AML-193 (cell line): Measurements from ENCODE around the gene ZBTB26.
"Not testable (repeated sequence)": the region's sequence is repeated elsewhere in the genome, so short reads cannot be mapped to it uniquely, and the experiment has no call there.

Source experiments
- DNase-seq, 2 experiments: peaks; one replicate each; lab custom pipeline; 2025; lab: John Stamatoyannopoulos, UW

The ZBTB26 gene

GRCh38 chr9:122929796-122930354 lies 1.4 kb downstream of the ZBTB26 start:
- peak in 1 of 2 experiments; percentile 7 for DNase-seq

- DNase-seq = no peak
Measured at GRCh38 chr9:122923947-122924346, 7.4 kb downstream of the ZBTB26 start.

GRCh38 chr9:122922713-122923112 lies 8.6 kb downstream of the ZBTB26 start:
- DNase-seq = no peak

GRCh38 chr9:122918310-122918709 lies 13.0 kb downstream of the ZBTB26 start:
- DNase-seq = no peak

GRCh38 chr9:122912964-122913673 lies 18.2 kb downstream of the ZBTB26 start, which contains the start of gene ZBTB6:
TSS of gene ZBTB6 (minus strand) at chr9:122913323. CDS start at chr9:122912072, 1,251 bp downstream.
- peak; percentile 69 to 72 for DNase-seq

GRCh38 chr9:122912671-122912963 lies 18.7 kb downstream of the ZBTB26 start:
- DNase-seq = no peak

- DNase-seq = not testable (repeated sequence)
Measured at GRCh38 chr9:122906122-122906521, 25.2 kb downstream of the ZBTB26 start.

GRCh38 chr9:122904823-122905710 lies 26.2 kb downstream of the ZBTB26 start, which contains the start of gene RC3H2:
TSS of gene RC3H2 (minus strand) at chr9:122905359. CDS start at chr9:122897509, 7,850 bp downstream.
- peak; percentile 95 to 98 for DNase-seq

GRCh38 chr9:122904466-122904822 lies 26.9 kb downstream of the ZBTB26 start:
- DNase-seq = no peak

- DNase-seq = peak; percentile 44 to 48
Measured at GRCh38 chr9:122900791-122901190, 30.5 kb downstream of the ZBTB26 start.

GRCh38 chr9:122897969-122898368 lies 33.3 kb downstream of the ZBTB26 start:
- no peak for DNase-seq

DNA sequence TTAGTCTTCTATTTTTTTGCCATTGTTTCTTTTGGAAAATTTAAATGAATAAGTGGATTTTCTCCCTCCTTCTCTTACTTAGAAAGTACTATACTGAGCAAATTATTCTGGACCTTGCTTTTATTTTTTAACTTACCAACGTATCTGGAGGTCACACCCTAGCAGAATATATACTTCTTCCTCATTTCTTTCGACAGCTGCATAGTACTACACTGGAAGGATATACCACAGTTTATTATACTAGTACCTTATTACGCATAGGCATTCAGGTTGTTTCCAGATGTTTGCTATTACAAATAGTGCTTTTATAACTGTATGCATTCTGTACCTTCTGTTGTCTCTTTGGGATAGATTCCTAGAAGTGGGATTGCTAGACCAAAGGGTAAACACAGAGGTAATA lies 42.8 kb downstream of the ZBTB26 start:
- DNase-seq = no peak

- no peak for DNase-seq
Measured at GRCh38 chr9:122883125-122883524, 48.2 kb downstream of the ZBTB26 start.

- DNase-seq = no peak
Measured at GRCh38 chr9:122879443-122879842, 51.9 kb downstream of the ZBTB26 start.

GRCh38 chr9:122875523-122875922 lies 55.8 kb downstream of the ZBTB26 start:
- DNase-seq = no peak

DNA sequence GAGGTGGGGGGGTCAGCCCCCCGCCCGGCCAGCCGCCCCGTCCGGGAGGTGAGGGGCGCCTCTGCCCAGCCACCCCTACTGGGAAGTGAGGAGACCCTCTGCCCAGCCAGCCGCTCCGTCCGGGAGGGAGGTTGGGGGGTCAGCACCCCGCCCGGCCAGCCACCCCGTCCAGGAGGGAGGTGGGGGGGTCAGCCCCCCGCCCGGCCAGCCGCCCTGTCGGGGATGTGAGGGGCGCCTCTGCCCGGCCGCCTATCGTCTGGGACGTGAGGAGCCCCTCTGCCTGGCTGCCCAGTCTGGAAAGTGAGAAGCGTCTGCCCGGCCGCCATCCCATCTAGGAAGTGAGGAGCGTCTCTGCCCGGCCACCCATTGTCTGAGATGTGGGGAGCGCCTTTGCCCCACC lies 64.0 kb downstream of the ZBTB26 start:
- DNase-seq = not testable (repeated sequence)

DNA sequence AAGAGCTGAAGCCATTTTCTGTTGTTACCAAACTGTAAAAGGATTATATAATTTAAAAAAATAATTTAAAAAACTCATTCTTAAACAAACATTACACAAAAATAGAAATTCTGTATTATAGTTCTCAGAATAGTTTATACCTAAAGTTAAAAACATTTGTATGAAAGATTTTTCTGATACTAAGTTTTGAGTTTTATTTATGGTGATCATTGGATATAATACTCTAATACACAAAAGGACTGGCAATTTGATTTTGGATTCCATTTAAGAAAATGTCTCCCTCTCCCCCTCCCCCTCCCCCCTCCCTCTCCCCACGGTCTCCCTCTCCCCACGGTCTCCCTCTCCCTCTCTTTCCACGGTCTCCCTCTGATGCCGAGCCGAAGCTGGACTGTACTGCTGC lies 65.2 kb downstream of the ZBTB26 start:
- DNase-seq = no peak
